Measurements from ENCODE around the gene TEPSIN. TPM values are rescaled to one million over a fixed set of nuclear protein-coding genes. Genes with fewer than 3 reads are reported as not detected.

TEPSIN gene
- total and polyA plus RNA-seq, 2 donors (not counting 1 experiment from before 2014, with no cell fraction given): 5.6 to 11.2 TPM

GRCh38 chr17:81195941-81196495 lies 42.8 kb downstream of the TEPSIN start:
- Histone ChIP-seq H3K36me3 (ENCODE audit: control insufficient read depth, insufficient read depth, low read length) (no peaks in the 10 kb centered on the region), H3K4me3 (replicated peaks in 1 of 4; ENCODE audit: control extremely low read depth in 1 of 4, insufficient read depth in 1 of 4, low read depth in 3 of 4, low read length in 4 of 4) (no peak overlapping the region), H4K20me1 (ENCODE audit: control insufficient read depth, extremely low read depth, insufficient read depth, low read length) (no peaks in the 10 kb centered on the region), H3K27ac (ENCODE audit: insufficient read depth, low read length) (no peak overlapping the region), H3K4me2 (ENCODE audit: extremely low read depth, insufficient read depth, low read length) (no peak overlapping the region), H3K9ac (ENCODE audit: insufficient read depth, low read length) (no peak overlapping the region), H3K9me3 (ENCODE audit: control insufficient read depth, insufficient read depth, low read depth, low read length) (no peaks in the 10 kb centered on the region), H3K27me3 (ENCODE audit: control insufficient read depth, insufficient read depth, low read length) (no peaks in the 10 kb centered on the region), H2AFZ (ENCODE audit: low read length) (no peak overlapping the region), H3K4me1 (ENCODE audit: control insufficient read depth, extremely low read depth, insufficient read depth, low read length) (no peaks in the 10 kb centered on the region), H3K79me2 (ENCODE audit: control insufficient read depth, insufficient read depth, low read length) (no peaks in the 10 kb centered on the region)
- no peak for DNase-seq (ENCODE audit: low read depth in 2 of 2)
- TF ChIP-seq CTCF (conservative IDR thresholded peaks at IDR 0.05 in 1 of 2, IDR thresholded peaks at IDR 0.05 in 1 of 2; ENCODE audit: low read depth in 1 of 2, low read length in 2 of 2): no peak
- no peak for TF ChIP-seq EZH2 (IDR thresholded peaks at IDR 0.05; ENCODE audit: low read length, missing control alignments)

DNA sequence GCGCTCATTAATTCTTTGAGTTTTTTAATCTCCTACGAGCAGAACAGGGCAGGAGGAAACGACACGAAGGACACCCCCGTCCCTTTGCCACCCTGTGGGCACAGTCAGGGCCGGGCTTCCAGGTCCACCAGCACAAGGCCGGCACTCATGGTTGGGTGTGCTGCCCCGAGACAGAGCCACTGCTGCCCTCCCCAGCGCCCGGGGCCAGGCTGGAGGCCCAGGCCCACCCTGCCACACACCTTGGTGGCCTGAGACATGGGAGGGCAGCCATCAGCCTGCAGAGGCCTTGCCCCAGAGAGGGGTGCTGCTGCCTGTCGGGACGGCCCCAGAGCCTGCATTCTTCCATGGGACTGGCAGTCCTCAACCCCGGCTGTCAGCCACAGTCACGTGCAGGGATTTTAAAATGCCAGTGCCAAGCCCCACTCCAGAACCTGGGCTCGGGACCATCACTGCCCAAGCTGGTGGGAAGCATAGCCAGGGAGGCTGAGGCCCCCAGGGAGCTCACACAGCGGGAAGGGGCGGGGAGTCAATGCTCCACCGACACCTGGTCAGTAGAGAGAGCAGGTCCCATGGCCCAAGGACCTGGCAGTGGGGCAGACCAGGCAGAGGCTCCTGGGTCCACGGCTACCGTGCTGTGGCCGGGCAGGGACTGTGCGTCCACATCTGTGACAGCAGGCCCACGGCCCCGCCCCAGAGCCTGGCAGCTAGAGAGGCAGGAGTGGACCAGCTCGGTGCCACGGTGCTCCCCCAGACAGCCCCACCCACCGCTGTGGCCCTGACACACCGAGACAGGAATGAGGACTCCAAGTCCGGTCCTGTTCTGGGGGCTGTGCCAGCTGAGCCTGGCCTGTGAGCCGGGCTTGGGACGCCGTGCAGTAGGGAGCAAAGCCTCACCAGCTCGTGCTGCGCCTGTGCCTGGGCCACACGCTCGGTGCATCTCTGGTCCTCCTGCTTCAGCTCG lies 43.6 kb downstream of the TEPSIN start:
- no peak for DNase-seq (ENCODE audit: low read depth in 2 of 2)
- no peaks in the 10 kb centered on the region for H3K27me3 ChIP-seq (ENCODE audit: control insufficient read depth, insufficient read depth, low read length)
- no peaks in the 10 kb centered on the region for H3K79me2 ChIP-seq (ENCODE audit: control insufficient read depth, insufficient read depth, low read length)
- H3K9me3 ChIP-seq (ENCODE audit: control insufficient read depth, insufficient read depth, low read depth, low read length): no peaks in the 10 kb centered on the region
- no peak overlapping the region for H2AFZ ChIP-seq (ENCODE audit: low read length)
- no peak overlapping the region for H3K9ac ChIP-seq (ENCODE audit: insufficient read depth, low read length)
- no peak overlapping the region for H3K27ac ChIP-seq (ENCODE audit: insufficient read depth, low read length)
- no peaks in the 10 kb centered on the region for H3K36me3 ChIP-seq (ENCODE audit: control insufficient read depth, insufficient read depth, low read length)
- H3K4me2 ChIP-seq (ENCODE audit: extremely low read depth, insufficient read depth, low read length): no peak overlapping the region
- H3K4me1 ChIP-seq (ENCODE audit: control insufficient read depth, extremely low read depth, insufficient read depth, low read length): no peaks in the 10 kb centered on the region
- no peak overlapping the region for H3K4me3 ChIP-seq (replicated peaks in 1 of 4; ENCODE audit: control extremely low read depth in 1 of 4, insufficient read depth in 1 of 4, low read depth in 3 of 4, low read length in 4 of 4)
- TF ChIP-seq EZH2 (IDR thresholded peaks at IDR 0.05; ENCODE audit: low read length, missing control alignments) (no peak), CTCF (conservative IDR thresholded peaks at IDR 0.05 in 1 of 2, IDR thresholded peaks at IDR 0.05 in 1 of 2; ENCODE audit: low read depth in 1 of 2, low read length in 2 of 2) (no peak)
- no peaks in the 10 kb centered on the region for H4K20me1 ChIP-seq (ENCODE audit: control insufficient read depth, extremely low read depth, insufficient read depth, low read length)

DNA sequence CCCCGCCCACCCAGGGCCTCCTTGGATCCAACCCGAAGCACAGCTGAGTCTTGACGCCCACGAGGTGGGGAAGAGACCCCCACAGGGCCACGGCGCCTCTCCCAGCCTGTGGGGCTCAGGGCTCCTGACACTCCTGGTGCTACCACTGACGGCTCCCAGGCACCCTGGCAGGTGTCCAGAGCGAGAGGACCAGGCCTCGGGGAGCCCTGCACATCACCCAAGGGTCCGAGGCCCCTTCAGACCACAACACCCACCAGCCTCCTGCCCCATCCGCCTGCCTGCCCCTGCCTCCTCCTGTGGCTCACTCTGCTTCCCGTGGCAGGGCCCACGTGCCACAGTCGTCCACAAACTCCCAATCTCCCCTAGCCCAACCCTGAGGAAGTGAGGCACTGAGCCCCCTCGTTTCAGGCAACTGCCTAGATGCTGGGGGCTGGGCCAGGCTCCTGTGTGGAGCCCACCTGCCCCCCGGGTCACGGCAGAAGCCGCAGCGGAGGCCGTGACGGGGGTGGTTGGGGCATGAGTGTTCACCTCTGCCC lies 44.6 kb downstream of the TEPSIN start:
- Histone ChIP-seq H3K27ac (ENCODE audit: insufficient read depth, low read length) (no peak overlapping the region), H3K79me2 (ENCODE audit: control insufficient read depth, insufficient read depth, low read length) (no peaks in the 10 kb centered on the region), H3K9ac (ENCODE audit: insufficient read depth, low read length) (no peak overlapping the region), H3K9me3 (ENCODE audit: control insufficient read depth, insufficient read depth, low read depth, low read length) (no peaks in the 10 kb centered on the region), H2AFZ (ENCODE audit: low read length) (no peak overlapping the region), H3K4me2 (ENCODE audit: extremely low read depth, insufficient read depth, low read length) (no peak overlapping the region), H3K4me3 (replicated peaks in 1 of 4; ENCODE audit: control extremely low read depth in 1 of 4, insufficient read depth in 1 of 4, low read depth in 3 of 4, low read length in 4 of 4) (no peak overlapping the region), H4K20me1 (ENCODE audit: control insufficient read depth, extremely low read depth, insufficient read depth, low read length) (no peaks in the 10 kb centered on the region), H3K4me1 (ENCODE audit: control insufficient read depth, extremely low read depth, insufficient read depth, low read length) (no peaks in the 10 kb centered on the region), H3K27me3 (ENCODE audit: control insufficient read depth, insufficient read depth, low read length) (no peaks in the 10 kb centered on the region), H3K36me3 (ENCODE audit: control insufficient read depth, insufficient read depth, low read length) (no peaks in the 10 kb centered on the region)
- TF ChIP-seq CTCF (conservative IDR thresholded peaks at IDR 0.05 in 1 of 2, IDR thresholded peaks at IDR 0.05 in 1 of 2; ENCODE audit: low read depth in 1 of 2, low read length in 2 of 2) (no peak), EZH2 (IDR thresholded peaks at IDR 0.05; ENCODE audit: low read length, missing control alignments) (no peak)
- DNase-seq (ENCODE audit: low read depth in 2 of 2): no peak

Measured in fibroblast of lung (primary cell).